Measurements from ENCODE around the gene RAB7A.

- TF ChIP-seq CTCF (optimal IDR thresholded peaks at IDR 0.05 in 1 of 3, IDR thresholded peaks at IDR 0.05 in 1 of 3, conservative IDR thresholded peaks at IDR 0.05 in 1 of 3; ENCODE audit: extremely low read depth in 1 of 3, insufficient read depth in 2 of 3, low read length in 3 of 3) (no peak), EZH2 (IDR thresholded peaks at IDR 0.05; ENCODE audit: low read length) (no peak)
Observed at GRCh38 chr3:128848936-128849335, 123.0 kb downstream of the RAB7A start.
